NB4 (cell line): ENCODE data around the gene PIGA.

ENCODE experiments used
- MYC ChIP-seq: IDR thresholded peaks from 2 replicates; pipeline ENCODE4 v1.6.1; 2011; ENCODE audit warnings: low read depth, low read length
- POLR2A ChIP-seq: IDR thresholded peaks from 2 replicates; pipeline ENCODE4 v1.6.1; 2011; ENCODE audit warnings: mild to moderate bottlenecking; ENCODE audit not compliant: insufficient read length; ENCODE audit errors: extremely low read depth
- TF ChIP-seq, protein P1 (sequence below): IDR thresholded peaks from one replicate; pipeline ENCODE4 v1.5.1; 2012; ENCODE audit warnings: low read depth, low read length

DNA sequence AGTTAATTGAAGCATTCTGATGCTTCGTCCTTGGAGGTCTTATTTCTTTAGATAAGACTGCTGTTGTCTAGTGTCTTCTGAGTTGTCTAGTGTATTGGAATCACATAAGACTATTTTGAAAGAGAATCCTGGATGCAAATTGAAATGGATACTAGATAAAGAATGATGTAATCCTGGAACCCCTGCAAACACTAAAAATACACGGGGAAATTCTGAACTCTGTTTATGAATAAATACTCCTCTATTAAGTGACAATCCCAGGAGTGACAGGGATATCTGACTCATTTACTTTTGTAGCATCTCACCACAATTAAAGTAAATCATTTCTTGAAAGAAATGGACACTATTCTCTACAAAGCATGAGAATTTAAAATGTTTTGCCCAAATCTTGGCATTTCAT, 20.9 kb downstream of the PIGA start:
- TF ChIP-seq, protein P1, sequence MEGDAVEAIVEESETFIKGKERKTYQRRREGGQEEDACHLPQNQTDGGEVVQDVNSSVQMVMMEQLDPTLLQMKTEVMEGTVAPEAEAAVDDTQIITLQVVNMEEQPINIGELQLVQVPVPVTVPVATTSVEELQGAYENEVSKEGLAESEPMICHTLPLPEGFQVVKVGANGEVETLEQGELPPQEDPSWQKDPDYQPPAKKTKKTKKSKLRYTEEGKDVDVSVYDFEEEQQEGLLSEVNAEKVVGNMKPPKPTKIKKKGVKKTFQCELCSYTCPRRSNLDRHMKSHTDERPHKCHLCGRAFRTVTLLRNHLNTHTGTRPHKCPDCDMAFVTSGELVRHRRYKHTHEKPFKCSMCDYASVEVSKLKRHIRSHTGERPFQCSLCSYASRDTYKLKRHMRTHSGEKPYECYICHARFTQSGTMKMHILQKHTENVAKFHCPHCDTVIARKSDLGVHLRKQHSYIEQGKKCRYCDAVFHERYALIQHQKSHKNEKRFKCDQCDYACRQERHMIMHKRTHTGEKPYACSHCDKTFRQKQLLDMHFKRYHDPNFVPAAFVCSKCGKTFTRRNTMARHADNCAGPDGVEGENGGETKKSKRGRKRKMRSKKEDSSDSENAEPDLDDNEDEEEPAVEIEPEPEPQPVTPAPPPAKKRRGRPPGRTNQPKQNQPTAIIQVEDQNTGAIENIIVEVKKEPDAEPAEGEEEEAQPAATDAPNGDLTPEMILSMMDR: no peak
- no peak for TF ChIP-seq MYC
- no peak for TF ChIP-seq POLR2A
